NCI-H146 (cell line): Measurements from ENCODE around the gene ASCC3.

ENCODE experiments used
- DNase-seq: peaks from one replicate; lab custom pipeline; 2025; lab: John Stamatoyannopoulos, UW

The ASCC3 gene

GRCh38 chr6:100464162-100464851 lies 416.8 kb downstream of the ASCC3 start:
- DNase-seq, result no peak

- DNase-seq, result no peak
These were observed 417.4 kb downstream of the ASCC3 start for GRCh38 chr6:100463630-100464161.

- DNase-seq, result no peak
These were observed 418.2 kb downstream of the ASCC3 start for GRCh38 chr6:100462706-100463629.

GRCh38 chr6:100461917-100462705 lies 419.0 kb downstream of the ASCC3 start:
- DNase-seq, result no peak

GRCh38 chr6:100461278-100461916 lies 419.7 kb downstream of the ASCC3 start:
- peak; percentile 83 for DNase-seq

- DNase-seq, result peak; percentile 34
These were observed 420.4 kb downstream of the ASCC3 start for GRCh38 chr6:100460650-100461204.

GRCh38 chr6:100459592-100460184 lies 421.4 kb downstream of the ASCC3 start:
- DNase-seq, result no peak

- no peak for DNase-seq
These were observed 422.1 kb downstream of the ASCC3 start for GRCh38 chr6:100458841-100459591.
